D341Med (cell line): ENCODE data around the gene EIF2D.
"Not testable (repeated sequence)": the region's sequence is repeated elsewhere in the genome, so short reads cannot be mapped to it uniquely, and the experiment has no call there.

ENCODE experiments used
- DNase-seq: peaks from one replicate; pipeline ENCODE4 v3.0.0; 2012; ENCODE audit warnings: low spot score

EIF2D gene, protein sequence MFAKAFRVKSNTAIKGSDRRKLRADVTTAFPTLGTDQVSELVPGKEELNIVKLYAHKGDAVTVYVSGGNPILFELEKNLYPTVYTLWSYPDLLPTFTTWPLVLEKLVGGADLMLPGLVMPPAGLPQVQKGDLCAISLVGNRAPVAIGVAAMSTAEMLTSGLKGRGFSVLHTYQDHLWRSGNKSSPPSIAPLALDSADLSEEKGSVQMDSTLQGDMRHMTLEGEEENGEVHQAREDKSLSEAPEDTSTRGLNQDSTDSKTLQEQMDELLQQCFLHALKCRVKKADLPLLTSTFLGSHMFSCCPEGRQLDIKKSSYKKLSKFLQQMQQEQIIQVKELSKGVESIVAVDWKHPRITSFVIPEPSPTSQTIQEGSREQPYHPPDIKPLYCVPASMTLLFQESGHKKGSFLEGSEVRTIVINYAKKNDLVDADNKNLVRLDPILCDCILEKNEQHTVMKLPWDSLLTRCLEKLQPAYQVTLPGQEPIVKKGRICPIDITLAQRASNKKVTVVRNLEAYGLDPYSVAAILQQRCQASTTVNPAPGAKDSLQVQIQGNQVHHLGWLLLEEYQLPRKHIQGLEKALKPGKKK

DNA sequence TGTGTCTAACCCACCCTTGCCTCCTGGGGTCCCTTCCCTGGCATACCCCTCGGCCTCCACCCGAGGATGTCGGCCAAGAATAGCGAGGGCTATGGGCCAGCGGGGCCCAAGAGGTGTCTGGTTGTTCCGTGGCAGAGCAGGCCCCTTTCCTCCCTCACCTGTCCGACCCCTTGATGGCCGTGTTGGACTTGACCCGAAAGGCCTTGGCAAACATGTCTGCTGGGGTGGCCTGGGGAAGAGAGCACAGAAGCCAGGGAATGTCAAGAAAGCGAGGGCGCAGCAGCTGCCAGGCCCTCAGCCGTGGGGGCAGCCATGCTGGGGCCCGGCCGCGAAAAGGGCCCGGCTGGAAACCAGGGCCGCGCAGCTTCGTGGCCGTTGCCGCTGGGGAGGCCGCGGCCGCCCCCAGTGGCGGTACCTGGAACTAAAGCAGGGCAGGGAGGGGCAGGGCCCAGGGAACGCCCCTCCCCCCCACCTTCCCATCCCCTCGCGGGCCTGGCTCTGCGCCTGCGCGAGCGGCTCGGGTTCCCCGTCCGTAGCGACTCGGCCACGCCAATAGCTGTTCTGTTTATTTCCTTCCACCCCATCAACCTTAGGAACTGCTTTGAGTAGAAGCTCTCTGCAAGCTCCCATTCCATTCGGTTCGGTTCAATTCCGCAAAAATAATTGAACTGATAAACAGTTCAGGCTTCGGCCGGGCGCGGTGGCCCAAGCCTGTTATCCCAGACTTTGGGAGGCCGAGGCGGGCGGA, at the start of gene EIF2D:
EIF2D (minus strand) TSS at position 337 of the 748 bp plus-strand sequence; CDS start at position 214, 123 bp downstream.
- peak; percentile 100 for DNase-seq

- no peak for DNase-seq
These were observed 49.0 kb upstream of the EIF2D start for GRCh38 chr1:206661161-206661820.

GRCh38 chr1:206660136-206660535, 47.9 kb upstream of the EIF2D start:
- DNase-seq, result no peak

DNA sequence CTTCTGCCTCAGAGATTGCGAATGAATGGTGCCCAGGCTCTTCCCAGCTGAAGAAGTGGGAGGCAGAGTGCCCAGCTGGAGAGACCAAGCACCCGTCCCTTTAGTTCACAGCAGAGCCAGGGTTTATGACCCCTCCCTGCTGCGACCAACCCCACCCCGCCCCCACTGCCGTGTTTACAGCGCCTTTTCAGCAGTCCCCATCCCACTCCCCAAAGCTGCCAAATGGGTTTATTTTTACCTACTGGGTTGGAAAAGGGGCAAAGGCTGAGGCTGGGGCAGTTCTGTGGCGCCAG, 46.7 kb upstream of the EIF2D start:
- DNase-seq, result no peak

DNA sequence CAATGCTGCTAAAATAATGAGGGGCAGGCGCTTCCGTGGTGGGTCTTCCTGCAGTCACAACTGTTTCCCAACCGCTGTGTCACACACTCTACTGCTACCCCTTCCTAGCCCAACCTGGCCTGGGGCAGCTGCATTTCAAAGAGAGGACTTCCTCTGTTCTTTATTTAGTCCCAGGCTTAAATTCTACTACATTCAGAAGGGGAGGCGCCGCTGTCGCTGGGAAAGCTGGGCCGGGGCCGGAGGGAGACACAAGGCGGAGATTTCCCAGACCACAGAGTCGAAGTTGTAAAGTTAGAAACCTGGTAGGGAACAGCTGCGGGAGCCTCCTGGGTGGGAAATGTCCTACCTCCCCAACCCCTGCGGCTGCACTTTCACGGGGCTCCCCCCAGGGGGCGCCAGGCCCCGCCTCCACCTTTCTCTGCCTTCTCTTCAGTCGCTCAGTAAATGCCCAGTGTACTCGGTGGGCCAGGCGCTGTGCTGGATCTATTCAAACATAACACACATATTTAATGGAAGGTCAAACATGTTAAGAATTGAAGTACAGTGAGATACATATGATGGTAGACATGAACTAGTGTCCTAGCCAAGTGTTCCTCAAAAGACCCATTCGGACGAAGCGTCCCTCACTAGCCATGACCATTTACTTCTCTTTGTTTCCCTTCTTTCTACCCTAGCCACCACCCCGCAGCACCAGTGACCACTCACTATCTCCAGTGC, 46.2 kb upstream of the EIF2D start:
- peak; percentile 77 for DNase-seq

GRCh38 chr1:206657751-206658150, 45.5 kb upstream of the EIF2D start:
- no peak for DNase-seq

DNA sequence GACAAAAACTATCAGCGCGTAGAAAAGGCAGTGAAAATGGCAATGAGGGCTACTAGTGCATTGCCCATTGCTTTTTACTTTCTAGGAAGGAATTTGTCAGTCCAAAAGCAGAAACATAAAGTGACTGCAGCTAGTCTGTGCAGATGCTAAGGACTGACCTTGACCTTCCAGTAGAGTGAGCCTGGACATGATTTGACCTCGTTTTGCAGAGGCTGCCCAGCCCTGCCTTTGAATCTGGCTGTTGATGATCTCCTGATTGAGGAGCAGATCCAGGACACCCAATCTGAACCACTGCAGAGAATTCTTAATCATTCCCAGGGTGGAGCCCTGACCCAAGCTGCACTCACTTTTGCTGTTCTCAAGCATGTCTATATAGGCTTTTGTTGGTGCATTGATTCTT, 44.7 kb upstream of the EIF2D start:
- no peak for DNase-seq

DNA sequence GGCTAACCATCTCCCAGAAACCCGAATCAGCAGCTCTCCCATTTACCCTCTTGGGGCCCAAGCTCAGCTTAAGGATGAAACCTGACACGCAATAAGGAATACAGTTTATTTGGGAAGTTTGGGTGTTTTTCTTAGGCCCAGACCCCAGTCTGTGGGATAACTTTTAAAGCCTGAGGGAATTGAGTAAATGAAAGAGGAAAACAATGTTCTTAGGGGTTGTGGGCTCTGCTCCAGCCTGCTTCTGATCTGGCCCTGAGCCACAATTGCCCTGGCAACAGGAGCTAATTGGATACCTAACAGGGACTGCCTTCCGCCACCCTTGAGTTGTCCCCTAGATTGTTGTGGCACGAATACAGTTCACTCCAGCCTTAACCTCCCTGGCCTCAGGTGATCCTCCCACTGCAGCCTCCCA, 43.2 kb upstream of the EIF2D start:
- DNase-seq, result peak; percentile 60

DNA sequence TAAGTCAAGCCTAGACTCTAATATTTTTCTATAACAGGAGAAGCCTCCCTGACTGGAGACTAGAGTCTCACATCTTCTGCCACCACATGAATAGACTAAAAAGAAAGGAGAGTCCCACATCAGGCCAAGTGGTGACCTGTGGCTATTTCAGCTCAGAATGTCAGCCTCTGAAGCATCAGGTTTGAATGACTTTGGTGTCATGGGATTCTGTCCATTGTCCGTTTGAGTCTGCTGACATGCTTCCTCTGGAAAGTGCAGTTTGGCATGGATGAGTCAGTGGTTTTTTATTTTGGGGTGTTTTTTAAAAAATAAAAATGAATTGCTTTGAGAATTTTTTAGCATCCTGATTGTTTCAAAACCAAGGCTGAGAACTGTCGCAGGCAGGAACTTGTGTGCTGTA, 42.6 kb upstream of the EIF2D start:
- no peak for DNase-seq

DNA sequence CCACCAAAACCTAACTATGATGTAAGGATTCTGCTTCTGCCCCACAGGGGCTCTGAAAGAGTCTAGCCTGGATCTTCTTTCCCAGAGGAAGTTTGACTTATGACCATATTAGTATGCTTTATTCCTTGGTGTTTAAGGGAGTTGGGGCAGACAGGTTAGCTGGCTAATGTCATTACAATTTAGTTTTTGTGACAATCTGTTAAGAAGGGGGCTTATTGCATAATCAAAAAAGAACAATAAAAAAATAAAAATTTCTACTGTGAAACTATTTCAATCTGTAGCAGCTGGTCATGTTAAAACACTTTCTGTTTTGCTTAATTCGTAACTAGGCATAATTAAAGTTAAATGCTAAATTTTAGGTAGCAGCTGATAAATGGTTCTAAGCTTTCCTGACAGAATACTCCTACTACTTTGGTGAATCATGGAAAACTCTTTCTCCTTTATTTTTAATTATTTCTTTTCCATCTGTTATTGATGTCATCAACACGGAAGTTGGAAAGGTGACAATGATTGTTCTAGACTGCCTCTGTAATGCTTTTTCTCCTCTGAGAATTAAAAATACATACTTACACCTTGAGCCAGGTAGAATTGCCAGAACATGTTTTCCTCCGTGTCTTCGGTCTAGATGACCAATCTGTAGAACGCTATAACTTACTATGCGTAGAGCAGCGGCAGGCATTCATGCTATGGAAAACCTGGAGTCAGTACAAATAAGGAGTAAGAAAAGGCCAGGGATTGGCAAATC, 41.6 kb upstream of the EIF2D start:
- no peak for DNase-seq

- DNase-seq, result no peak
These were observed 40.0 kb upstream of the EIF2D start for GRCh38 chr1:206651958-206652890.

GRCh38 chr1:206651014-206651413, 38.7 kb upstream of the EIF2D start:
- no peak for DNase-seq

DNA sequence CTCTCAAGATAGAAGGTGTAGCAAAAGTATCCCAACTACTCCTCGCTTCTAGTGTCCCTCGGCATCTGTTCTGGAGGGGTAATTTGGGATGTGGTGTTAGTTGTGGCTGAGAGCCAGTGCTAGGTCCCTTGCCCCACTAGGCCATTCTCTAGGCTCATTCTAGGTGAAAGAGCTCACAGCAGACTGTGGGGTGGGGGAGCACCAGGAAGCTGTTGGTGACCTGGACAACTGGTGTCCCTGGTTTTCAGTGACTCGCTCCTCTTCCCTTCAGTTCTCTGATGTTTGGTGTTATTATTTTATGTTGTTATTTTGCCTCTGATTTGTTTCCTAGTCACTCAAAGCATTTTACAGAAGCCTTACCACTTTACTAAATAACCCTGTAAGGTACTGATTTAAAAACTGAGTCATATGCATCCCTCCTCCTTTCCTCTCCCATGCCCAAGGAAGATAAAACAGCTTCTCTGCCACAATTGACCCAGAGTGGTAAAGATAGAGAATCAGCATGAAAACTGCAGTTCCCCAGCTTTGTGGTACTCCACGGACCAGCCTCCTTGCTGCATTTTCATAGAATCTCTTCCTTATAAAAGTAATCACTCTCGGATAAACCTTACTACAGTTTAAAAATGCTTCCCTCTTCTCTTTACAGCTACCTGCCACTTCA, 37.1 kb upstream of the EIF2D start:
- no peak for DNase-seq

DNA sequence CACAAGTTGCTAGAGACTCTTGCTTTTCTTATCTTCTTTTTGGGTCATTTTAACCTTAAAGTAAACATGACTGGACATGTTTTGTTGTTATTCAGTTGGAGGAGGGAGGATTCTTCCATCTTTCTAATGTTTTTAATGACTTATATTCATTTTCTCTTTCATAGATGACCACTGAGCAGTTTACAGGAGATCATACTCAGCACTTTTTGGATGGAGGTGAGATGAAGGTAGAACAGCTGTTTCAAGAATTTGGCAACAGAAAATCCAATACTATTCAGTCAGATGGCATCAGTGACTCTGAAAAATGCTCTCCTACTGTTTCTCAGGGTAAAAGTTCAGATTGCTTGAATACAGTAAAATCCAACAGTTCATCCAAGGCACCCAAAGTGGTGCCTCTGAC, 35.0 kb upstream of the EIF2D start:
- no peak for DNase-seq

DNA sequence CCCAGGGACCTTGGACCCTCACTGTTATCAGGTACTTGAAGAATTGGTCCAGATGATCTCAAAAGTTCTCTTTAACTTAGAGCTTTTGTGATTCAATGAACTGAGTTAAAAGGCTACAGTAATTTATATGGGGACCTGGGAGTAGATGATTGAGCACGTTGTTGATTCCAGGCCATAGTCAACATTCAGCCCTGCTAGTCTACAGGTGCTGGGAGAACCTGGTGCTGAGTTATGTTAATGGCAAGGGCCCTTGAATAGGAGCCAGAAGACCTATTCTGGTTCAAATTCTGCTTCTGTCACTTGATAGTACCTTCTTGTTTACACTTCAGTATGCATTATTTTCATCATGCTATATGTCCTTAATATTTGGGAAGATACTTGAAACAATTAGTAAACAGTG, 34.2 kb upstream of the EIF2D start:
- DNase-seq, result no peak

DNA sequence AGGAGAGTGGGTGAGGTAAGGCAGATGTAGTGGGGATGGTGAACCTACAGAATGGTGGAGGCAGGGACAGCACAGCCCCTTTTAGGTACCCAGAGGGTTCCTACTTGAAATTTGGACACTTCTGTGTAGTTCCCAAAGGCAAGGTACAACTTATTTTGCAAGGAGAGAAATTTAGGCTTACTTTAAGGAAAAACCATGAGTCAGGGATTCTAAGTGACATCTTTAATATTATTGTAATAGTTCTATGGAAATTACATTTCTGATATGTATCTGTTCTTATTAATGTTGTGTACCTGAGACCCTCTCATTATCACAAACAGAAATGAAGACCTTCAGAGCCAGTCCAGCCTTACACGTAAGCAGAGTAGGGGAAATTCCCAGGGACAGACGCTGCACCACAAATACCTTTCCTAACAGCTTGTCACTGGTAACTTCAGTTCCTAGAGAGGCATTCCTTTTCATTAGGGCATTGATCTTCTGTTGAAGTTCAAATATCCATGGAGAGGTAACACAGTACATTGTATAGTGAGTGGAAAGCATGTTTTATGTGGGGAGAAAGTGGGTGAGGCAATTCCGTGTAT, 30.9 kb upstream of the EIF2D start:
- no peak for DNase-seq

DNA sequence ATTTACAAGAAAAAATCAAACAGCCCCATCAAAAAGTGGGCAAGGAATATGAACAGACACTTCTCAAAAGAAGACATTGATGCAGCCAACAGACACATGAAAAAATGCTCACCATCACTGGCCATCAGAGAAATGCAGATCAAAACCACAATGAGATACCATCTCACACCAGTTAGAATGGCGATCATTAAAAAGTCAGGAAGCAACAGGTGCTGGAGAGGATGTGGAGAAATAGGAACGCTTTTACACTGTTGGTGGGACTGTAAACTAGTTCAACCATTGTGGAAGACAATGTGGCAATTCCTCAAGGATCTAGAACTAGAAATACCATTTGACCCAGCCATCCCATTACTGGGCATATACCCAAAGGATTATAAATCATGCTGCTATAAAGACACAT, 29.8 kb upstream of the EIF2D start:
- not testable (repeated sequence) for DNase-seq

DNA sequence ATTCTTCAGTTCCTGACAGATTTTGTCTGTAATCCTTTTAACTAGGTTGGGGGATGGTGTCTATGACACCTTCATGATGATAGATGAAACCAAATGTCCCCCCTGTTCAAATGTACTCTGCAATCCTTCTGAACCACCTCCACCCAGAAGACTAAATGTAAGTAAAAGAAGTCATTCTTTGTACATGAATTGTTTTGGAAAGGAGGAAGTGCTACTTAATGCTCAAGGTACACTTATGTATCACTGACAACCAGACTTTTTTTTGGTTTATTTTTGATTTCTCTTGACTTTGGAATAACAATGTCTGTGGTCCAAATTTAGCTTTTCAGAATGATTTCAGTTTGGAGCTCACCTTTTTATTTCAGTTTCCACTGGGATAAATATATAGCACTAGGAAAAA, 25.3 kb upstream of the EIF2D start:
- no peak for DNase-seq

- DNase-seq, result no peak
These were observed 24.4 kb upstream of the EIF2D start for GRCh38 chr1:206636671-206637070.
